OCI-LY1 (cell line): Measurements from ENCODE around the gene SHROOM1.

Experiments
- H2AFZ ChIP-seq: fragments of 200-600 bp; sonication (generic), shearing (Covaris generic); 2 replicates; pipeline ENCODE4 v1.6.0; 2014; ENCODE audit warnings: antibody characterized with exemption, mild to moderate bottlenecking, low read length
- H3F3A ChIP-seq: fragments of 200-600 bp; sonication (generic), shearing (Covaris generic); 2 replicates; pipeline ENCODE4 v1.6.0; 2014; ENCODE audit warnings: mild to moderate bottlenecking, antibody characterized with exemption, low read length, moderate library complexity; ENCODE audit not compliant: insufficient read depth
- H3K27ac ChIP-seq: fragments of 200-600 bp; sonication (generic); 2 replicates; pipeline ENCODE4 v1.5.1; 2014; ENCODE audit warnings: low read length, mixed run types, mild to moderate bottlenecking, low read depth; ENCODE audit not compliant: poor library complexity, severe bottlenecking
- H3K27me3 ChIP-seq: fragments of 200-600 bp; sonication (generic); 2 replicates; pipeline ENCODE4 v1.6.0; 2014; ENCODE audit warnings: antibody characterized with exemption, mild to moderate bottlenecking, low read length, moderate library complexity; ENCODE audit not compliant: insufficient read depth
- H3K36me3 ChIP-seq: fragments of 200-600 bp; sonication (generic); 2 replicates; pipeline ENCODE4 v1.6.1; 2014; ENCODE audit warnings: mild to moderate bottlenecking, antibody characterized with exemption, low read length, moderate library complexity, mixed read lengths; ENCODE audit not compliant: insufficient read depth
- H3K4me1 ChIP-seq: fragments of 200-600 bp; sonication (generic); 2 replicates; pipeline ENCODE4 v1.5.1; 2014; ENCODE audit warnings: mild to moderate bottlenecking, low read length, moderate library complexity; ENCODE audit not compliant: insufficient read depth, severe bottlenecking
- H3K4me2 ChIP-seq: fragments of 200-600 bp; sonication (generic), shearing (Covaris generic); 2 replicates; pipeline ENCODE4 v1.6.1; 2014; ENCODE audit warnings: low read length
- H3K4me3 ChIP-seq: fragments of 200-600 bp; sonication (generic); 2 replicates; pipeline ENCODE4 v1.5.1; 2014; ENCODE audit warnings: low read length, low read depth, mild to moderate bottlenecking, mixed read lengths; ENCODE audit not compliant: poor library complexity, severe bottlenecking
- H3K79me2 ChIP-seq: fragments of 200-600 bp; shearing (Covaris generic); 2 replicates; pipeline ENCODE4 v1.6.1; 2016; ENCODE audit warnings: mixed run types, low read length, mixed read lengths; ENCODE audit not compliant: insufficient read depth
- H3K9ac ChIP-seq: fragments of 200-600 bp; sonication (generic), shearing (Covaris generic); 2 replicates; pipeline ENCODE4 v1.6.1; 2014; ENCODE audit warnings: mild to moderate bottlenecking, low read length, mixed read lengths
- H3K9me2 ChIP-seq: fragments of 200-600 bp; sonication (generic), shearing (Covaris generic); 2 replicates; pipeline ENCODE4 v1.6.1; 2014; ENCODE audit warnings: low read depth, mild to moderate bottlenecking, low read length, mixed read lengths
- H3K9me3 ChIP-seq: fragments of 200-600 bp; shearing (Covaris generic); 2 replicates; pipeline ENCODE4 v1.6.1; 2014; ENCODE audit warnings: low read length, mixed read lengths
- H4K20me1 ChIP-seq: fragments of 200-600 bp; sonication (generic), shearing (Covaris generic); 2 replicates; pipeline ENCODE4 v1.6.0; 2016; ENCODE audit warnings: mild to moderate bottlenecking, low read length; ENCODE audit not compliant: insufficient read depth
- EZH2 ChIP-seq: fragments of 200-600 bp; sonication (generic), shearing (Covaris generic); IDR thresholded peaks from 2 replicates; pipeline ENCODE4 v1.8.0; 2017; ENCODE audit warnings: borderline replicate concordance, mixed run types, mild to moderate bottlenecking, antibody characterized with exemption, low read length, moderate library complexity, mixed read lengths
- TF ChIP-seq, protein P1 (sequence below): fragments of 200-600 bp; sonication (generic), shearing (Covaris generic); IDR thresholded peaks from 2 replicates; pipeline ENCODE4 v1.5.1; 2017; ENCODE audit warnings: mild to moderate bottlenecking, antibody characterized with exemption, low read length, moderate library complexity, mixed read lengths

SHROOM1 gene

DNA sequence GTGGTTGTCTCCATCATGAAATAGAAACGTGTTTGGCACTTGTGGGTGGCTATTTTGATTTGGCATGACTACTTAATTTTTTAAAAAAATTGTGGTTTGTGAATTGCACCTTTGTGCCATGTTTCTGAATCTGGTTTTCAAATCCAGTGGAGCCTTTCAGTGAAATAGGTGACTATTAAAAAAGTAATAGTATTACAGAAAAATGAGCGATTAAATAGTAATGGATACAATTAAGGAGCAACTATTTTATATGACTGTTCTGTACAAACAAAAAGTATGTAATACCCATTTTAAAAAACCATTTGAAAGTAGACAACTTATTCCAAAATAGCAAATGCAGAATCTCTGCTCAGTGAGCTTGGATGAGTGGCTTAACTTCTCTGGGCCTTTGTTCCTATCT lies 14.4 kb downstream of the SHROOM1 start:
- no peak overlapping the region for H3K4me3 ChIP-seq
- peaks cover 11% of the 10 kb centered on the region for H3K27me3 ChIP-seq
- no peak overlapping the region for H2AFZ ChIP-seq
- no peak overlapping the region for H3K9ac ChIP-seq
- peaks cover 12% of the 10 kb centered on the region for H3K4me1 ChIP-seq
- no peaks in the 10 kb centered on the region for H3F3A ChIP-seq
- no peaks in the 10 kb centered on the region for H3K9me2 ChIP-seq
- H4K20me1 ChIP-seq, result no peaks in the 10 kb centered on the region
- no peaks in the 10 kb centered on the region for H3K79me2 ChIP-seq
- H3K36me3 ChIP-seq, result no peaks in the 10 kb centered on the region
- H3K4me2 ChIP-seq, result no peak overlapping the region
- no peak overlapping the region for H3K27ac ChIP-seq
- H3K9me3 ChIP-seq, result no peaks in the 10 kb centered on the region
- TF ChIP-seq EZH2, result no peak
- TF ChIP-seq, protein P1, sequence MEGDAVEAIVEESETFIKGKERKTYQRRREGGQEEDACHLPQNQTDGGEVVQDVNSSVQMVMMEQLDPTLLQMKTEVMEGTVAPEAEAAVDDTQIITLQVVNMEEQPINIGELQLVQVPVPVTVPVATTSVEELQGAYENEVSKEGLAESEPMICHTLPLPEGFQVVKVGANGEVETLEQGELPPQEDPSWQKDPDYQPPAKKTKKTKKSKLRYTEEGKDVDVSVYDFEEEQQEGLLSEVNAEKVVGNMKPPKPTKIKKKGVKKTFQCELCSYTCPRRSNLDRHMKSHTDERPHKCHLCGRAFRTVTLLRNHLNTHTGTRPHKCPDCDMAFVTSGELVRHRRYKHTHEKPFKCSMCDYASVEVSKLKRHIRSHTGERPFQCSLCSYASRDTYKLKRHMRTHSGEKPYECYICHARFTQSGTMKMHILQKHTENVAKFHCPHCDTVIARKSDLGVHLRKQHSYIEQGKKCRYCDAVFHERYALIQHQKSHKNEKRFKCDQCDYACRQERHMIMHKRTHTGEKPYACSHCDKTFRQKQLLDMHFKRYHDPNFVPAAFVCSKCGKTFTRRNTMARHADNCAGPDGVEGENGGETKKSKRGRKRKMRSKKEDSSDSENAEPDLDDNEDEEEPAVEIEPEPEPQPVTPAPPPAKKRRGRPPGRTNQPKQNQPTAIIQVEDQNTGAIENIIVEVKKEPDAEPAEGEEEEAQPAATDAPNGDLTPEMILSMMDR, result no peak

DNA sequence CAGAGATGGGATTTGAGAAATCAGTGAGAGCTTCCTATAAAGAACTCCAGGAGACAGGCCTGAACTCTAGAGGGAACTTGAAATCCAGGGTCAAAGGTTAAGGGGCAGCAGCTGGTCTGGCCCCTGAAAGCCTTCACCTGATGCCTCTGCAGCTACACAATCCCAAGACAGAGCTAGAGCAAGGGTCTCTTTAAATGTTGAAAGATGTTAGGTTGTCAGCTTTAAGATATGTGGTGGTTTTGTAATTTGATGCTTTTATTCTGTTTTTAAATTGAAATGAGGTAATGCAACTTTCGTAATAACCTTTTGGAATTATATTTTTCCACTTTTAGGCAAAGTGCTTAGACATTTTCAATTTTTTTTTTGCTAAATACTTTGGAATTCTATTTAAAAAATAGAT lies 15.0 kb downstream of the SHROOM1 start:
- H3K4me2 ChIP-seq, result no peak overlapping the region
- H3K27me3 ChIP-seq, result peaks cover 14% of the 10 kb centered on the region
- TF ChIP-seq, protein P1, result no peak
- TF ChIP-seq EZH2, result no peak
- no peak overlapping the region for H2AFZ ChIP-seq
- H3K9me2 ChIP-seq, result no peaks in the 10 kb centered on the region
- H3F3A ChIP-seq, result no peaks in the 10 kb centered on the region
- H3K9ac ChIP-seq, result no peak overlapping the region
- peaks cover 12% of the 10 kb centered on the region for H3K4me1 ChIP-seq
- no peaks in the 10 kb centered on the region for H4K20me1 ChIP-seq
- no peaks in the 10 kb centered on the region for H3K36me3 ChIP-seq
- no peak overlapping the region for H3K4me3 ChIP-seq
- H3K79me2 ChIP-seq, result no peaks in the 10 kb centered on the region
- no peaks in the 10 kb centered on the region for H3K9me3 ChIP-seq
- no peak overlapping the region for H3K27ac ChIP-seq

DNA sequence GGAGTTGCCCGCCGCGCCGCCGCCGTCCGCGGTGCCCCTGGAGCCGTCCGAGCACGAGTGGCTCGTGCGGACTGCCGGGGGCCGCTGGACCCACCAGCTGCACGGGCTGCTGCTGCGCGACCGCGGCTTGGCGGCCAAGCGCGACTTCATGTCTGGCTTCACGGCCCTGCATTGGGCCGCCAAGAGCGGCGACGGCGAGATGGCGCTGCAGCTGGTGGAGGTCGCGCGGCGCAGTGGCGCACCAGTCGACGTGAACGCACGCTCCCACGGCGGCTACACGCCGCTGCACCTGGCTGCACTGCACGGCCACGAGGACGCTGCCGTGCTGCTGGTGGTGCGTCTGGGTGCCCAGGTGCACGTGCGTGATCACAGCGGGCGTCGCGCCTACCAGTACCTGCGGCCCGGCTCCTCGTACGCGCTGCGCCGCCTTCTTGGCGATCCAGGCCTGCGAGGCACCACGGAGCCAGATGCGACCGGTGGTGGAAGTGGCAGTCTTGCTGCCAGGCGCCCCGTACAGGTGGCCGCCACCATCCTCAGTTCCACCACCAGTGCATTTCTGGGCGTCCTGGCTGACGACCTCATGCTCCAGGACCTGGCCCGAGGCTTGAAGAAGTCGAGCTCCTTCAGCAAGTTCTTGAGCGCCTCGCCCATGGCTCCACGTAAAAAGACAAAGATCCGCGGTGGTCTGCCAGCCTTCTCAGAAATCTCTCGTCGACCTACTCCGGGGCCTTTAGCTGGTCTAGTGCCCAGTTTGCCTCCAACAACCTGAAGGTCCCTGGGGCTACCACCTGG lies 15.7 kb downstream of the SHROOM1 start:
- peaks cover 8% of the 10 kb centered on the region for H3K4me1 ChIP-seq
- no peak overlapping the region for H3K27ac ChIP-seq
- no peak for TF ChIP-seq EZH2
- TF ChIP-seq, protein P1, result no peak
- H2AFZ ChIP-seq, result no peak overlapping the region
- H3K4me3 ChIP-seq, result no peak overlapping the region
- no peaks in the 10 kb centered on the region for H3K79me2 ChIP-seq
- H4K20me1 ChIP-seq, result no peaks in the 10 kb centered on the region
- no peak overlapping the region for H3K9ac ChIP-seq
- peaks cover 14% of the 10 kb centered on the region for H3K27me3 ChIP-seq
- no peaks in the 10 kb centered on the region for H3K9me3 ChIP-seq
- no peaks in the 10 kb centered on the region for H3F3A ChIP-seq
- no peaks in the 10 kb centered on the region for H3K36me3 ChIP-seq
- no peaks in the 10 kb centered on the region for H3K9me2 ChIP-seq
- no peak overlapping the region for H3K4me2 ChIP-seq
